SKM-1 treated with dmso at 0.1 percent for 144 hours (cell line): ENCODE data around the gene MLLT3.

ENCODE experiments used
- DNase-seq: peaks from one replicate; lab custom pipeline; 2025; ENCODE audit not compliant: unreplicated experiment; lab: John Stamatoyannopoulos, UW

MLLT3 gene

DNA sequence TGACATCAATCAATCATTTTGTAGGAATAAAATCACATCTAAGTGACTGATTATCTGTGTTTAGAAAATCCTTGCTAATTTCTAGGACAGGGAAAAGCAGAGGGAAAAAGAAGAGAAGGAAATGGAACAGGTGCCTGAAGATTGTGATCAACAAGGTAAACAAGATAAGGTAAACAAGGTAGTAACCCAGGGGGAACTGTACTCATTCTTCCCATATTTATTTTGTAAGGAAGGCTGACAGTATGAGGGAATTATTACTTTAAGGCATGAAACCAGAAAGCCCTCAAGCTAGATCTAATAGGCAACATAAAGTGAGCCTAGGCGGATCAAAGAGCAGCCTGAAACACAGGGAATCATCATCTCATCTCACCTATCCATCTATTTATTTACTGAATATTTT is 231.1 kb downstream of the MLLT3 start:
- no peak for DNase-seq

DNA sequence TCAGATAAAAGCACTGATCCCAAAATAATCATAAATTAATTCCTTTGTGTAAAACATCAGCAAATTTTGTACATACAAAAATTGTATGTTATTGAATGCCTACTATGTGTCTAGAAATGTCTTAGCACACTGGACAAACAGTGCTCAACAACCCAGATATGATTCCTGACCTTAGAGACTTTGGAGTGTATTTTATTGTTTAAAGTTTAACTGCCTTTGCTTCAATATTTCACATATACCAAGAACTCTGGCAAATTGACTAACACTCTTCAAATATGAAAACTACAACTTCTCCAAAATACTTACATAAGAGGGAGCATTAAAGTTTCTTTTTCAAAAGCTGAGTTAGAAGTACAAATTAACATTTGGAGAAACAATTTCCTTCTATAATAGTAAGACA is 231.9 kb downstream of the MLLT3 start:
- DNase-seq: no peak

DNA sequence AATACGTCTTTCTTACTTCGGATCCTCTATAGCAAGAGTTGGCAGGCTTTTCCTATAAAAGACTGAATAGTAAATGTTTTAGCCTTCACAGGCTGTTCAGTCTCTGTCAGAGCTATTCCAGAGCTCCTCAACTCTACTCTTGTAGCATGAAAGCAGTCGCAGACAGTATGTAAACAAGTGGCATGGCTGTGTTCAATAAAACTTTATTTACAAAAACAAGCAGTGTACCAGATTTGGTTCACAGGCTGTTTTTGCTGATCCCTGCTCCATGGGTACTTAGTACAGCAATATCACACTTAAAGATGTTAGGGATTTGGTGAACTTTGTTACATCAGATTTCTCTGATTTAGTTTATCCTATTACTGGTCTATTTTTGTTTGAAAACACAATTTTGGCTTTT is 235.2 kb downstream of the MLLT3 start:
- no peak for DNase-seq

DNA sequence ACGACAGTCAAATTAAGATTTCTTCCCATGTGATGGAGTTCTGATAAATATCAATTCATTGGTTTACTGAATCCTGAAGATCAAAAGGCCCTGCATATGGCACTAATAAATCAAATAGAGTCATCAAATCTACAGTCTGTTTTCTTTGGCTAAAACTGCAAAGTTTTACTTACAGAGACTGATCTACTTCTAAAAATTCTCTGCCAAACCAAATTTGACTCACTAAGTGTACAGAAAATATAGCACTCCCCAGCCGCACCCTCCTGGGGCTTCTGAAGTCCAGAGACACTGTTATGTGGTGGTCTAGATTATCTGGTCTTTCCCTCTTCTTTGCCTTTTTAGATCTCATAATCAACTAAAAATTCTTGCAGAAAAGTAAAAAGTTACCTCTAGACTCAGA is 237.7 kb downstream of the MLLT3 start:
- DNase-seq: no peak

DNA sequence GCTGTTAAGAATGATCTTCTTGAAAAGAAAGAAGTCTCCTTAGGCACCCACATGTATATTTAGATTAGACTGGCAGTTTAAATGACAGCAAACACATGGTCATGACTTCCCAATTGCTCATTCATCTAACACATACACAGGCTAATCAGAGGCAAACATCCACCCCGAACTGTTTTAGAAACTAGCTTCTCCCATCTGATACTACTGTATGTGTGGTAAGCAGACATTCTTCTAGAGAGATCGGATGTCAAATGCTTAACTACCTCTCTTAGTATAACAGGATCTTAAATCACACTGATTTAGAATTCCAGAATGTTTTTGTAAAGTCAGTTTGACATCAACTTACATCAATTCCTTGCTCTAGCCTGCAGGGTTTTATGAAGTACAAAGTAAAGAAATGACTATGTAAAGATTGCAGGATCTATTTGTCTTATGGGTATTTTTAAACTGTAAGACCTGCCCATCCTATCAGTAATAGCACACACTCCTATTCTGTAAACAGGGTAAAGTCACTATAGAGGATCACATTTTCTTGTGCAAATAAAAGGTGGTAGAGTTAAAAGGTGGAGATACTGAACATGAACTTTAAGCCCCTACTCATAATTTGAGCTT is 239.7 kb downstream of the MLLT3 start:
- DNase-seq: no peak

DNA sequence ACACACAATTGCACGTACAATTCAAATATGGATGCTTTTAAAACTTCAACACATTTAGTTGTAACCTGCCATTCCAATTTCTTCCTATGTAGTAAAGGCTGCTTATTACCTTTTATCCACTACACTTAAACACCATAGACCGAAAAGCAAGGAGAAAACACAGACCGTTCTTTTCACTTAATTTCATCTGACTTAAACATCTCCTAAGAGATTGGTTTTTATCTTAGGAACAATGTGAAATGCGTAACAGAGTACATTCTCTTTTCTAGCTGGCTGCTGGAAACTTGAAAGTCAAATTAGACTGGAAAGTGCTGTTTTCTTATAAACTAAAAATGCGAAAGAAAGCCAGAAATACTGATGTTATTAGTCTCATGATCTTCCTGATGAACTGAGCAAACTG is 241.8 kb downstream of the MLLT3 start:
- DNase-seq: no peak

DNA sequence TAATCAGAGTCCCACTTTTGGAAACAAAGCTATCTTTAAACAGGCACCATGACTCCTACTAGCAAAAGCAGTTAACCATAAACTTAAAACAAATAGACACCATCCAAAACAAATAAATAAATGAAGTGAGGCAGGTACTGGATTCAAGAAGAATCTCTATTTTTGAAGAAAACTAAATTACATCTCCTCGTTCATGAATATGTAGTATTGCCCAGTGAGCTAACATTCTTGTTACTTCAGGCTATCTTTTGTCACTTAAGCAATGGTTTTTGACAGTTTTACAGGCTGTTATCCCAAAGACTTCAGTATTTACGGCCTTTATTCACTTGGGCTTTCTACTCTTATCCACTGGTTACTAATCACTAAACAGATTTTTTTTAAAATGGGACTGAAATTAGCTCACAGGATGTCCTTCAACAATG is 242.5 kb downstream of the MLLT3 start:
- DNase-seq: no peak

DNA sequence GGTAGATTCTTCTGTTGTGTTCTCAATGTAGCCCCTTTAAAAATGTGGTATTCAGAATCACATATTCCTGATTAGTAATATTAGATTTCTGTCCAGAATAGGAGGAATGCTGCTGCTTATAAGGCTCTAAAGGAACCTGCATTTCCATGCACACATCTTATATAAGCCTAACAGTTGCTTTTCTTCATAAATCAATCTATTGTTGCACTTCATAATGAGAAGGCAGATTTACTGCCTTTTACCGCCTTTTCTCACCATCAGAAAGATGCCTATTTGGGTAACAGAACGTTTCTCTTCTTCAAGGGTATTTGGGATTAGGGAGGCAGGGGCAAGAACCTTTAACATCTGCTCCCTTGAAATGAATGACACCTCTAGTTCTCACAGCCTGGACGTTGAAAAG is 243.4 kb downstream of the MLLT3 start:
- DNase-seq: no peak

DNA sequence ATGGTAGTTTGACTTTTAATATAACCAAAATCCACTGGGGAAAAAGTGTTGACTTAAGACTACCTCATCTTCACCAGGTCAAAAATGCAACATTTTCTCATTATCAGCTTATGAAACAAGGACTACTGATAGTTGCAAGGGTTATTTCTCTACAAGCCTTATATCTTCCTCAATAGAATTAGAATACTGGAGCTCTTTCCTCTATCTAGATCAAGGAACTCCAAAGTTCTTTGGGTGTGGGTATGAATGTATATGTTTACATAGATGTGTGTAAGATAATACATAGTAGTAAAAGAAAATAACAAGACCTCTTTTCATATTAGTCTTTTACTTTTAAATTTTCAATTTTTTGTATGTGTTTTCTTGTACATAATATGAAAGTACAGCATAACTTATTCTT is 244.5 kb downstream of the MLLT3 start:
- DNase-seq: no peak

DNA sequence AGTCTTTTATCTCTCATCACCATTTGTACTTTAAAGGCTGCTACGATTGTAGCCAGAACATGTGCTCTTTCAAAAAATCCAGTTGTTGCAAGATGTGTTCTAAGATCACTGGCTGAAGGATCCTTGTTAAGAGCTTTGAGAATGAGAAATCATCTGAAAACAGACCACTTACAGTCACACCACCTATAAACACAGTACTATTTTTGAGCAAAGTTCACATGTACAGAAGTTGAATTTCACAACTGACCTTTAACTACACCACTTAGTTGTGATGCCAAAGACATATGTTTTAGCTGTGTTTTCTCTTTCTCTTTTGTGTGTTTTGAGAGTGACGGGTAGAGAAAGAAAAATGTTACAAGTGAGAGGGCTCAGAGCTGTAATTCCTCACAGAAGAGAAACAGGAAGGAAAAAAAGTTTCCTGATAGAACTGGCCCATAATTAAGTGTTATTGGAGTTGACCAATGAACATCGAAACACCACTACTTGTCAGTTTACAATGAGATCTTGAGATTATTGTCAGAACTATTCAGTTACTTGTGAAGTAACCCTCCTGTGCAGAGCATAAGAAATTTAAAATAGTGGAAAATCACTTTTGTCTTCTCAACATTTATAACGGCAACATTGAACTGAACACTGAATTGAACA is 245.4 kb downstream of the MLLT3 start:
- DNase-seq: no peak

DNA sequence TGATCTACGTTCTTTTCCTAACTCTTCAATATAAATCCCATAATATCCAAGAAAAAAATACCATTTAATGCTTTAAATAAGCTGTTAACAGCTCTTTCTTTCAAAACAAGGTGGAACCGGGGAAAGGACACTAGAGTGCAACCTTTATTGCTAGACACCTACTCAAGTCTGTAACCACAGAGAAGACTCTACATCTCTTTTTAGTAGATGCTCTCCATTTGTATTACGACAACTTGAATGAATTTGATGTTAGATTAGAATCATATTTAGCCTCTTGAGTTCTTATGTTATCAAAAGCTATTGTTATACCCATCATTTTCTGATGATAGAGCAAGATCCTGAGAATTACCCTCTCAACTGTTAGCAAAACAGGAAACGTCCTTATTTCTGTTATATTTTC is 246.3 kb downstream of the MLLT3 start:
- no peak for DNase-seq

DNA sequence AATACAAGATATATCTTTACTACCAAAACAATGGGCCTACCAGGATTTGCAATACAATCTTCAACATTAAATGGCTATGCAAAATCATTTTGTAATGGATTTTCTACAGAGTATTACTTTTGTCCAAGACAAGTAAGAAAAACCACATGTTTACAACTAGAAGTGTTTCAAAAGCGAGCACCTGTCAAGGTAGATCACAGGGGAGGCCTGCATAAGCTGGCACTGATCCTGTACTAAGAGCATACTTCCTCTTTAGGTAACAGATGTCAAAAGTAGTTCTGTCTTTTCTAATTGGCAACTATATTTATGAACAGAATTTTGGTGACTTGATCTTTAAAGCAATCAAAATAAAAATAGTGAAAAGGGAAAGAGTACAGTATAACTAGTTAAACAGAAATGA is 249.0 kb downstream of the MLLT3 start:
- DNase-seq: peak; percentile 5

DNA sequence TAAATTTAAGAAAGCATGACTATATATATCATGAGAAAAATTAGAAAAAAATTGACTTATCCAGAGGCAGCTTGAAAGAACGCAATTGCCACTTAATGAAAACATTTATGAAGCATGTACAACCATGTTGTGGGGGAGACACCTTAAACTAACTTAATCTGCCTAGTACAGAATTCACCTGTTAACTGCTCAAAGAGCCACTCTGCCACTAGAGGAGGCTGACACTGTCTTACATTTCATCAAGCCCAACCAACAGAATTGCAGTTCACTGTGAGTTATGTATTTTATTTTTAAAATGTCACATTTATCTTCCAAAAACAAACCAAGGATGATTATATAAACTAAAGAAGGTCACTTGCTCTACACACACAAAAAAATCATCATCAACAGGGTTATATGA is 252.9 kb downstream of the MLLT3 start:
- DNase-seq: no peak

DNA sequence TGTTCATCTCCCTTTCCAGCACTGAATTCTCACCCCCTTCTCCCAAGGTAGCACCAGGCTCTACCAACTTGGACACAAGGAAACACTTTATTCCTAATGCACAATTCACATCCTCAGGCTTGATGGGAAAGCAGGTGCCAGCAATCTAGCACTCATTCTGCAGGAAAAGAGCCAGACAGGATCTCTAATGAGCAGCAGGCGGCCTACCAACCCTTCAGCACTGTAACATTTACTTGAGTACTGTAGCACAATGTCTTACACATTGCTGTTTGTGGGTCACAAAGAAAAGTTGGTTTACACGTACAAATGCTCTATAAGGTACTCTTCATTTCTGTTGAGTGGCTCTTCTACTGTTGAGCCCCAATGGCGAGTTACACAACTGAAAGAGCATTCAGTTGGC is 254.4 kb downstream of the MLLT3 start:
- DNase-seq: no peak

DNA sequence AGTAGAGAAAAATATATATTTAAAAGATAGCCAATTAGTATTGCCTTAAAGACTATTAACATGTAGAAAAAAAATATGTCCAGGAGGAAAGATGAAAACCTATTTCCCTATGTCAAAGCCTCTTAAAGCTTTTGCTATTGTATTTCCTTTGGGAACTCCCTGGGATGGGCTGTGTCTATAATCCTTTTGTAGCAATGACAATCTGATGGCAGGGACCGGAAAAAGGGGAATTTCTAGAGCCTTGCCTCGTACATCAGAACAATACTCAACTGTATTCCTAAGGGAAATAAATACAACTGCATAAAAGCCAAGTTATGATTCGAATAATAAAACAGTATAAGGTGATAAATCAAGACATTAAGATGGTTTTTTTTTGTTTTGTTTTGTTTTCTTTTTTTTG is 257.3 kb downstream of the MLLT3 start:
- DNase-seq: no peak

DNA sequence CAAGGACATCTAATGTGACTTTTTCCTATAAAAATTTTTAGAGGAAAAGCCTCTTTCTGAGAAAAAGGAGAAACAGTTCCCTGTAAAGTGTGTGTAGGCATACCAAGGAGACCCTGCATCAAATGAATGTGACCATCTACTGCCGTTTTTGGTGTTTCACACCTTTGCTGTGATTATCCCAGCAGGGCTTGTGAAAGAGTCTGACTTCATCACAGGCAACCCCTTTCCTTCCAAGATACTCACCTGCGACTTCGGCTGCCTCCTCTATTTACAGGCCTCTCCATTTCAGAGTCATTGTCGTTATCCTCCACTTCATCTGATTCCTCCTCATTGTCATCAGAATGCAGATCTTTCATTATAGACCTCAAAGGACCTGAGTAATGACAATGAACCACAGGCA is 259.1 kb downstream of the MLLT3 start:
- no peak for DNase-seq

DNA sequence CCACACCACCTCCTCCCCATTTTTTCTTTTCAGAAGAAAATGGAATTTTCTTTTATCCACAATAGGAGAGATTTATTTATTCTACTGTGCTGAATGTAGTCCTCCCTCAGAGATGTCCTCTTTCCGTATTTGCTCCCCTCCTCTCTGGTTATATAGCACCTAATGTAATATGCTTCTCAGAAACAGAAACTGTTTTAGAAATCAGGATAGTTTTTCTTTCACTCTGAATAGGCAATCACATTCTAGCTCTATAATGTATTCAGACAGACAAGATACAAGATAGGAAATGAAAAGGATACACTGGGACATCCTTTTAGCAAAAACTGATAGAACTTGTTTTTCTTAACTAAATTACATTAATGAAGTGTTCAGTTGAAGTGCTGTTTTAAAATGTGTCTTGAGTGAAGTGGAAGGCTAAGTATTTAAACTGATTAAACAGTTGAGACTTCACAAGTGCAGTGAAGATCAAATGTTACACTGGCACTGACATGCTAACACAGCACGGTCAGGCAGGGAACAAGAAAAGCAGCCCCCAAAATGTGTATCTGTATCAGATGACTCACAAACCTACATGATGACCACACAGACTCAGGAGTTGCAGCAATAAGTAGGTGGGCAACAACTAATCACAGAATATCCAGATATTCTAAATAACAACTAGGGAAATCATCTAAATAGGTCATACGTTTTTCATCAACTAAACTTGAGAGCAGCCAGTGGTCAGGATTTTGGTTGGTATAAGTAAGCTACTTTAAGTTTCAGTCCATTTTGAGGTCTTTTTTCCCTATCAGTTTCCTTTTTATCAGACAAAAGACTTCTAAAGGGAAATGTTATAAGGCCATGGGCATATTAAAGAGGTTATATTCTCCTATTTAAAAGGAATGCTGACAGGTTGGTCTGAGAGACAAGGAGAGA is 260.4 kb downstream of the MLLT3 start:
- no peak for DNase-seq

DNA sequence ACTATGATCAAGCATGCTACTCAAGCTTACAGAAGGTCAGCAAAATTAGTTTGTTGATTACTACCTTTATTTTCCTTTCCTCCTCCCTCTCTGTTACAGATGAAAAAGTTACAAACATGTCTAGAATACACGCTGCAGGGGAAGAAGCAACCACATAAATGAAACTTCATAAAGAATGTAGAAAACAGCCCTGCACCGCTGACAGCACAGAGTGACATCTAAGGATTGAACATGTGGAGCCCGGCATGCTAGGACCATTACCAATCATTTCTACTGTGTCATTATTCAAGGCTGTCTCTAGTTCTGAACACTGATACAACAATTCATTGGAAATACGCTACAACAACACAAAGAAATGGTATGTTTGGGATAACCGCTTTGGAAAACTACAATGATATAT is 261.1 kb downstream of the MLLT3 start:
- no peak for DNase-seq

DNA sequence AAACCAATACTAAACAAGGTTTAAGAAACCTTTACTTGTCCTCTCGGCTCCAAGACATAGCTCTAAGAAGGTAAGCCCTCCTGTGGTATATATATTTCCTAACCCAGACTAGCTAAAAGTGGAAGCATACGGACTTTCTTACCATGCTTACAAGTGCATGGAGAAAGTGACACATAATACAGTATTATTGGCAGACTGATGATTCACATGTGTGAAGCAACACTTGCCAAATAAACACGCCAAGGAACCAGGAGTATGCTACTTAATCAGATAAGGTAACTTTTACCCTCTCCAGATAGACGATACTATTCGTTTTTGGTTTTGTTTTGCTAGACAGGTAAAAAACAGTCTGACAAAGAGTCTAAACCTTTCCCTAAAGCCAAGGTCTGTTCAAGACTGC is 264.1 kb downstream of the MLLT3 start:
- no peak for DNase-seq

DNA sequence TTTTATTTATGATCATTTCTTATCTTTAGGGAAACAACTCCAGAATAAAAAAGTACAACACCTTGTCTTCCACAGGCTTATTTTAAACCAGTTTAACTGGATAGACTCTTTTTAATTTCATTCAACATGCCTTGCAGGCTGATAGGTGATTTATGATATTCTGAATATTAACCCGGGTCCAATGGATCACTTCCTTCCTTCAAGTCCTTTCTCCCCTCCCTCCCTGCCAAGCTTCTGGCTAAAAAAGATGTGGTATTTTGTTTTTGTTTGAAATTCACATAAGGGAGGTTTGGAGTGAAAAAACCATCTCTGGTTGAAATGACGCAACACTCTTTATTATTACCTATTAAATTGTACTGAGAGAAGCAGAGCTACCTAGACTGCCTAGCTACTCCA is 265.3 kb downstream of the MLLT3 start:
- DNase-seq: no peak

DNA sequence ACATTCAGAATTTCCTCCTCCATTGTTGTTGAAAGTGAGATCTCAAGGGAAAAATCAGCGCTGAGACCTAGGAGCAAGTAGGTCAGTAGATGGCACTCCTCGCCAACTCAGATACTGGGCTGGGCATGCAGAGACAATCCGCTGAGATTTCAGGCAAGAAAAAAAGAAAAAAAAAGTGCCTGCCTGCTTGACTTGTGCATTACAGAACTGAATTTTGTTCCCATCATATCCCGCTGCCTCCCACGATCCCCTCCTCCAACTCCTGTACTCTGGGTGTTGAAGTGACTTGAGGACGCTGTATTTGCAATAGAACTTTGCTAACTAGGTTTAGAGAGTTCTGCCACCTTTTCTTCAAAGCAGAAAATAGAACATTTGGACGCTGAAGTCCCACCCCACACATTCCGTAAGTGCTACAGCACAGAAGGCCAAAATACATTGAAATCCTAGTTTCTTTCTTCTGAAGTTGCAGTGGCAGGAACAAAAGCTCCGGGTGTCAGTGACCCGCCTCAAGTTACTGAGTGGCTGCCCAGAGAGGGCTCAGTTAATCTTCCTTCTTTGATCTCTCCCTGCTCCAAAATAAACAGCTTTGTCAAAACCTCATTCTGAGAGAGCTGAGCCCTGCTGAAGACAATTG is 265.8 kb downstream of the MLLT3 start:
- no peak for DNase-seq

DNA sequence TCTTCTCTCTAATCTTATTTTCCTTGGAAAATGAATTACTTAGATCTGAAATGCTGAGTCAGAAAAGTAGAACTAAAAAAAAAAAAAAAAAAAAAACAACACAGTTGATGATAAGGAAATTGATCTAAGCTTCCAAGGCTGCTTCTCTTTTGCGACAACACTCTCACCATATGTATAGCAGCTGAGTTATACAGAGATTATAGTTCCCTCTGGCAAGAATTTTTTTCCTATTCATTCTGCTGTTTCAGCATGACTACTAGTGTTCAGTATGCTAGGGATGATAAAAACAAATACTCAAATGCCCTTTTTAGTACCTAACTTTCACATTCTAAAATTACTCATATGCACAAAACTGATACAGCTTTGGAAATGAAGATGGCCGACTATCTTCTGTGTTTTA is 267.3 kb downstream of the MLLT3 start:
- DNase-seq: no peak
